ENCODE measurements around the gene P2RY11.

P2RY11 gene

GRCh38 chr19:10141479-10141878, 30.0 kb downstream of the P2RY11 start:
- no peak for DNase-seq (ENCODE audit: low read depth)

DNA sequence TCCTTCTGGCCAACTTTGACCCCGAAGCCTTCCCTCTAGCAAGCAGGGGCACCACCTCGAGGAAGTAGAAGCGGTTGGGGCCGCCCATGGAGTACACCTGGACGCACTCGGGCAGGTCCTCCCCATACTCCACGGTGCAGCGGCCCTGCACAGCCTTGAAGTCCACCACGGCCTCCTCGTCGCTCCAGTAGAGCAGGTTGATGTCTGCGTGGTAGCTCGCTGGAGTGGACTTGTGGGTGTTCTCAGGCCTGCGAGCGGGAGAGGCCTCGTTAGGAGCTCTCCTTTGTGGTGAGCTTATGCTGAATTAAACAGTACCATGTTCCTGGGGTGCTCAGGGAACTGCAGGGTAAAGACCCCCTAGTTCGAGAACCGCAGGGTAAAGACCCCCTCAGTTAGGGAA, 30.5 kb downstream of the P2RY11 start:
- no peak for DNase-seq (ENCODE audit: low read depth)

DNA sequence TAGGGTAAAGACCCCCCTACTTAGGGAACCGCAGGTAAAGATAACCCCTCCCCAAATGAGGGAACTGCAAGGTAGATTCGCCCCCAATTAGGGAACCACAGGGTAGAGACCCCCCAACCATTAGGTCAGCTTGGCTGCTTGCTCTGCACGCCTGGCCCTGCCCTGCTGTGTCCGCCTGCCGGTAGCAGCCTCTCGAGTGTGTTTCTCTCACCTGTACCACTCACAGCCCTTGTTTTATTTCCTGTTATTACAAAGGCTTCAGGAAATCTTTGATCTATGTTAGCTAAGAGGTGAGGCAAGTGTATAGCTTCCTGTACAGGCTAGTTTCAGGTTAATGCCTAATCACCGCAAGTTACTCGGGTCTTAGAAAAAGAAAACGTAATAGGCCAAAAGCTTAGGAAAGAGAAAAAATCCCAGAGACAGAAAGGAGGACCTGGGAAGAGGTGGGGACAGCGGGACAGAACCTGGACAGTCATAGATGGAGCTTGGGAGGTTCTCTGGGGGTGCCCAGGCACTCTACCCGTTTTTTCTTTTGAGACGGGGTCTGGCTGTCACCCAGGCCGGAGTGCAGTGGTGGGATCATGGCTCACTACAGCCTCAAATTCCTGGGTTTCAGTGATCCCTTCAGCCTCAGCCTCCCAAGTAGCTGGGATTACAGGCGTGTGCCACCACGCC, 31.3 kb downstream of the P2RY11 start:
- no peak for DNase-seq (ENCODE audit: low read depth)

DNA sequence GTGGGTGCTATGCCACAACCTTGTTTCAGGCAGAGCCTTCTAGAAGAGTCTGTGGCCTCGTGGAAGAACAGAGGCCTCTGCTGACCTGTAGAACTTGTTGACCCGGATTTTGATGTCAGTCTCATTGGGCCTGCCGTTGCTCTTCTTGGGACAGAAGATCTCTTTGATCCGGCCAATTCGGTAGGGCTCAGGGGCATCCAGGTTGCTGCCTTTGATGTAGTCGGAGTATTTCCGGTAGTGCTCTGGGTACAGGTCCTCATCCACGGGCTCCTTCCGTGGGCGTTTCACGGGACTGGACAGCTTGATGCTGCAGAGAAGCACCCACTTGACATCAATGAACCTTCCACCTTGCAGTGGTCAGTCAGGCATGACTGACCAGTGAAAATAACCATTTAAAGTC, 32.2 kb downstream of the P2RY11 start:
- no peak for DNase-seq (ENCODE audit: low read depth)

- DNase-seq (ENCODE audit: low read depth) = no peak
Measured at GRCh38 chr19:10144361-10144760, 32.9 kb downstream of the P2RY11 start.

DNA sequence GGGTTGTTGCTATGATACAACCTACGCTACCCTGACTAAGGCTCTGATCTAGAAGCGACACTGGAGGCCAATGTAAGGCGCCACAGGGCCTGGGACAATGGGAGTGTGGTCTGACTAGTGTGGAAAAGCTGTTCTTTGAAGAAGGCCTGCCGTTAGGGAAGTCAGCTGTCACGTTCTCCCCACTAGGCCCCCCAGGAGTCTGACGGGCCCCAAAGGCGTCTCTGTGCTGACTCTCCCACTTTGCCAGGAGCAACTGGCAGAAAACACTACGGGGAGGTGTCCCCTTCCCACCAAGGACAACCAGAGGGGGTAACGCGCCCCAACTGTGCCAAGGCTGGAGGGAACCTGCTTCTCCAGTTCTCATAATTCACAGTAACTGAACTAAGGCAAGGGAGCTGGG, 33.5 kb downstream of the P2RY11 start:
- DNase-seq (ENCODE audit: low read depth) = no peak

DNA sequence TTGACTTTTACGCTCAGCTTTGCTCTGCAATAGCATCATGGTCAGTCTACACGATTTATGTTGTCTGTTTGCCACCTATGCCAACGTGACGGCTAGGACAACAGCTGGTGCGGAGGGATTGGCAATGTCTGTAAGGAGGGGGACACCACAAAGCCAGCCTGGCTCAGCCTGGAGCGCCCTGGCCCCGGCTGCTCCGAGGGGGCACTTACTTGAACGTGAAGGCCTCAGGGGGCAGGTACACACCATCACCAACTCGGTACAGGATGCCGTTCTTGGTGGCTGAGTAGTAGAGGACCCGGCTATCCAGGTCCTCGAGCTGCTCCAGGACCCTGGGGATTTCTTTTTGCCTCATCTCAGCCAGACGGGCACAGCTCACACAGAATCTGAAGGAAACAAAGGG, 34.6 kb downstream of the P2RY11 start:
- DNase-seq (ENCODE audit: low read depth) = no peak

GRCh38 chr19:10149427-10149826, 37.9 kb downstream of the P2RY11 start:
- no peak for DNase-seq (ENCODE audit: low read depth)

DNA sequence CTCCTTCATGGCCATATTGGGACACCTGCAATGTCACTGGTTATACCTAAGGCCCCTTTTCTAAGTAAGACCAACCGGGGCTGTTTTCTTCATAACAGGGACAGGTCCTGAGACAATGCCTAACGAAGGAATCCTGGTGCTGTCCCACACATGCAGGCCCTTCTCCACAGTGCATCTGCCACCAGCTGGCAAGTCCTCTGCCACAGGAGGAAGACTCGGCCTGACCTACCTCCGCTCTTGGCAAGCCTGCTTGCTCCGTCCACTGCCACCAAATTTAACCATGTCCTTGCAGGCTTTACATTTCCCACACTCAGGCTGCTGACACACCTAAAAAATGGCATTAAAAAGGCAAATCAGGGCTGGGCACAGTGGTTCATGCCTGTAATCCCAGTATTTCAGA, 40.0 kb downstream of the P2RY11 start:
- DNase-seq (ENCODE audit: low read depth) = no peak

- no peak for DNase-seq (ENCODE audit: low read depth)
Measured at GRCh38 chr19:10152100-10152499, 40.6 kb downstream of the P2RY11 start.

DNA sequence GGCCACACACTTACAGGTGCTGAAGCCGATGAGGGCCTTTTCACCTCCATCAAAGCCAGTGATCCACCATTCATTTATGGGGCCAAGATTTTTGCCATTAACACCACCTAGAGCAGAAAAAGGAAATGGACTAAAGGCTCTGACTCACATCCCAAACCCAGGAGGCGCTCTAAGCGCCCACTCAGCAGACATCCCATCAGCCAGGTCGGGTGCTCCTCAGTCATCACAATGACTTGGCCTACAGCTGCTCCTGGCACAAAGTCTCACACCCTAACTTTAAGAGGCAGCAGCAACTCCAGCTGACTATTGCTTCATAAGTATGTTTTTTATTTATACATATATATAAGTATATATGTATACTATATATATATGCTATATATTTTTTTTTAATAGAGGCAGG, 44.3 kb downstream of the P2RY11 start:
- no peak for DNase-seq (ENCODE audit: low read depth)

DNA sequence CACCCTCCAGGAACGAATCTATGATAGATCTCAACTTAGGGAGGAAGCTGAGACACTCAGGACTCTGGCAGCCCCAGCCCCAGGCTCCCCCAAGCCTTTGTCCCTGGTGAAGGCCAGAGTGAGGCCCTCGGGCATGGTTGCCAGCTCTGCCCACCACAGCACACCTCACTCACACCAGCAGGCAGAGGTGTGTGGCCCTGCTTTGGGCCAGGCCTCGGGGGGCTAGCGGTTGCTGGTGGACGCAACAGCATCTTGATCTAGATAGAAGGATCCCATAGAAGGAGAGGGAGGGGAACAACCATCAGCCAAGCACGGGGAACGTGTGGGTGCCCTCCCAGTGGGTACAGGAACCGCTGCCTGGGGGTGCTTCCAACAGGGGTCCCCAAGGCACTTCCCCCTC, 46.6 kb downstream of the P2RY11 start:
- DNase-seq (ENCODE audit: low read depth) = no peak

GRCh38 chr19:10158485-10158884, 47.0 kb downstream of the P2RY11 start:
- no peak for DNase-seq (ENCODE audit: low read depth)

DNA sequence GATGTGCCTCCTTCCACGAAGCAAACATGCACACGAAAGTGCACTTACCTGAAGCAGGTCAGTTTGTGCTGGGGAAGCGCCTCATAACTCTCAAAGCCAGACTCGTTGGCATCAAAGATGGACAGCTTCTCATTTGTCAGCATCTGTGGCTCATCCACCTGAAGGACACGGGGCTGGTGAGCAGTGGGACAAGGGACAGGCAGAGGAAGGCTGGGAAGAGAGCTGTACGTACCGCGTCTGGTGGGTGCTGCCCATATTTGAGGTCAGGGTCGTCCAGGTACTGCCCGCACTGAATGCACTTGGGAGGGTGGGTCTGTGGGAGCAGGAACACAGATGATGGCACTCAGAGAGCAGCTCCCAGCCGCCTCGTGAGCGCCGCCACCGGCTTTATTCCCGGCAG, 48.1 kb downstream of the P2RY11 start:
- no peak for DNase-seq (ENCODE audit: low read depth)

- DNase-seq (ENCODE audit: low read depth) = no peak
Measured at GRCh38 chr19:10163536-10163935, 52.0 kb downstream of the P2RY11 start.
